Tibial nerve (tissue), 4 donors: ENCODE results near the gene IL17F. TPM values are rescaled to one million over a fixed set of nuclear protein-coding genes. Genes with fewer than 3 reads are reported as not detected.
"Not testable (repeated sequence)": the region's sequence is repeated elsewhere in the genome, so short reads cannot be mapped to it uniquely, and the experiment has no call there.

ENCODE experiments used
- DNase-seq, 2 donors: peaks; one replicate each; pipeline ENCODE4 v3.0.0-alpha.2; 2019; ENCODE audit warnings: low spot score in 2 of 2
- H3K27ac ChIP-seq, 4 donors: fragments of 200-600 bp; sonication (generic) in 3 of 4; one replicate each; pipeline ENCODE4 v1.5.1; 2017 to 2019; ENCODE audit warnings: mild to moderate bottlenecking in 1 of 4
- H3K27me3 ChIP-seq, 2 donors: fragments of 200-600 bp; sonication (generic) in 1 of 2; one replicate each; pipeline versions ENCODE4 v1.5.1 to v1.6.0; 2017 to 2019
- H3K36me3 ChIP-seq, 3 donors: fragments of 200-600 bp; sonication (generic); one replicate each; pipeline ENCODE4 v1.5.1; 2018 to 2019
- H3K4me1 ChIP-seq, 4 donors: fragments of 200-600 bp; sonication (generic) in 3 of 4; one replicate each; pipeline ENCODE4 v1.5.1; 2017 to 2019
- H3K4me3 ChIP-seq, 4 donors: fragments of 200-600 bp; sonication (generic) in 3 of 4; one replicate each; pipeline ENCODE4 v1.5.1; 2017 to 2019; ENCODE audit warnings: mild to moderate bottlenecking in 1 of 4, moderate library complexity in 1 of 4
- H3K9me3 ChIP-seq, 4 donors: fragments of 200-600 bp; sonication (generic) in 3 of 4; one replicate each; pipeline ENCODE4 v1.5.1; 2017 to 2019
- CTCF ChIP-seq, 5 experiments: fragments of 200-600 bp in 3 of 5; fragments of 450-650 bp in 2 of 5; sonication (generic) in 3 of 5; IDR thresholded peaks; one replicate each; pipeline ENCODE4 v1.5.1; 2016 to 2019; ENCODE audit warnings: antibody characterized with exemption in 5 of 5, mild to moderate bottlenecking in 3 of 5, moderate library complexity in 2 of 5
- EP300 ChIP-seq, 2 donors: sonication (generic); formaldehyde crosslinking; IDR thresholded peaks; one replicate each; pipeline ENCODE4 v1.6.1; 2017; ENCODE audit warnings: antibody characterized with exemption in 2 of 2, mild to moderate bottlenecking in 1 of 2
- POLR2A ChIP-seq, 2 donors: fragments of 450-650 bp; IDR thresholded peaks; one replicate each; pipeline ENCODE4 v1.6.1; 2017; ENCODE audit warnings: antibody characterized with exemption in 2 of 2, mild to moderate bottlenecking in 2 of 2, moderate library complexity in 2 of 2
- WGBS, 2 donors: methylation state at CpG; one replicate each; pipeline ENCODE4 v1.1.5; 2018; 5-methylcytosine and 5-hydroxymethylcytosine counted together
- total RNA-seq, 4 donors: library from RNA; depleted of rRNA; stranded (reverse); fragments of >200 nt; gene quantifications; one replicate each; pipeline ENCODE4 v1.1.0, GENCODE V29; 2016

Gene IL17F
- total RNA-seq, 4 donors from 2014 or later, result not detected

GRCh38 chr6:52201046-52201445, 43.3 kb downstream of the IL17F start:
- TF ChIP-seq EP300 (IDR thresholded peaks at IDR 0.05) (no peak), CTCF (IDR thresholded peaks at IDR 0.05) (no peak), POLR2A (IDR thresholded peaks at IDR 0.05) (no peak)
- peaks cover 0 to 29% (median 0%) of the 10 kb centered on the region in 4 donors for H3K9me3 ChIP-seq
- DNase-seq, result no peak
- no peak overlapping the region for H3K27ac ChIP-seq
- no CpG with 5 or more reads among the region's 1 CpG for WGBS, 2 donors
- H3K27me3 ChIP-seq, result no peaks in the 10 kb centered on the region
- H3K4me1 ChIP-seq, result no peaks in the 10 kb centered on the region
- H3K36me3 ChIP-seq, result no peaks in the 10 kb centered on the region
- H3K4me3 ChIP-seq, result no peak overlapping the region

GRCh38 chr6:52200088-52200487, 44.2 kb downstream of the IL17F start:
- H3K4me3 ChIP-seq, DNase-seq, H3K27ac ChIP-seq, H3K36me3 ChIP-seq, H3K4me1 ChIP-seq, H3K27me3 ChIP-seq: not testable (repeated sequence)
- WGBS, 2 donors, result 37 to 42% methylated on average over 5 of the region's 5 CpGs
- peaks cover 0 to 29% (median 0%) of the 10 kb centered on the region in 4 donors for H3K9me3 ChIP-seq

GRCh38 chr6:52195886-52196285, 48.4 kb downstream of the IL17F start:
- TF ChIP-seq CTCF (IDR thresholded peaks at IDR 0.05) (no peak), POLR2A (IDR thresholded peaks at IDR 0.05) (no peak), EP300 (IDR thresholded peaks at IDR 0.05) (no peak)
- Histone ChIP-seq H3K27me3 (no peaks in the 10 kb centered on the region), H3K4me1 (no peaks in the 10 kb centered on the region), H3K36me3 (no peaks in the 10 kb centered on the region), H3K27ac (no peak overlapping the region), H3K9me3 (peaks cover 0 to 15% (median 0%) of the 10 kb centered on the region in 4 donors), H3K4me3 (no peak overlapping the region)
- WGBS, 2 donors, result 39 to 42% methylated on average over 2 of the region's 2 CpGs
- no peak for DNase-seq

GRCh38 chr6:52191824-52192223, 52.5 kb downstream of the IL17F start:
- H3K4me1 ChIP-seq, result no peaks in the 10 kb centered on the region
- no peak for TF ChIP-seq CTCF (IDR thresholded peaks at IDR 0.05)
- no peak for TF ChIP-seq POLR2A (IDR thresholded peaks at IDR 0.05)
- TF ChIP-seq EP300 (IDR thresholded peaks at IDR 0.05), result no peak
- H3K9me3 ChIP-seq, result no peaks in the 10 kb centered on the region
- DNase-seq, result no peak
- WGBS, 2 donors, result 55 to 57% methylated on average over 3 of the region's 3 CpGs
- H3K27ac ChIP-seq, result no peak overlapping the region
- H3K4me3 ChIP-seq, result no peak overlapping the region
- no peaks in the 10 kb centered on the region for H3K36me3 ChIP-seq
- no peaks in the 10 kb centered on the region for H3K27me3 ChIP-seq

- H3K36me3 ChIP-seq, result no peaks in the 10 kb centered on the region
- H3K27me3 ChIP-seq, result no peaks in the 10 kb centered on the region
- TF ChIP-seq CTCF (IDR thresholded peaks at IDR 0.05), result no peak
- TF ChIP-seq EP300 (IDR thresholded peaks at IDR 0.05), result no peak
- TF ChIP-seq POLR2A (IDR thresholded peaks at IDR 0.05), result no peak
- no peaks in the 10 kb centered on the region for H3K9me3 ChIP-seq
- no peak for DNase-seq
- 72 to 84% methylated on average over 3 of the region's 3 CpGs for WGBS, 2 donors
- H3K4me1 ChIP-seq, result no peaks in the 10 kb centered on the region
- H3K4me3 ChIP-seq, result no peak overlapping the region
- H3K27ac ChIP-seq, result no peak overlapping the region
These were observed 53.9 kb downstream of the IL17F start for GRCh38 chr6:52190409-52190808.

GRCh38 chr6:52189974-52190373, 54.3 kb downstream of the IL17F start:
- Histone ChIP-seq H3K4me3 (no peak overlapping the region), H3K4me1 (no peaks in the 10 kb centered on the region), H3K27ac (no peak overlapping the region), H3K27me3 (no peaks in the 10 kb centered on the region), H3K36me3 (no peaks in the 10 kb centered on the region), H3K9me3 (no peaks in the 10 kb centered on the region)
- no peak for DNase-seq
- WGBS, 2 donors, result 30 to 52% methylated on average over 2 of the region's 2 CpGs
- TF ChIP-seq CTCF (IDR thresholded peaks at IDR 0.05) (no peak), EP300 (IDR thresholded peaks at IDR 0.05) (no peak), POLR2A (IDR thresholded peaks at IDR 0.05) (no peak)
